Cardiac septum (tissue), 1 donor: Measurements from ENCODE around the gene GRAMD2A. TPM values are rescaled to one million over a fixed set of nuclear protein-coding genes. Genes with fewer than 3 reads are reported as not detected.
"Not testable (repeated sequence)": the region's sequence is repeated elsewhere in the genome, so short reads cannot be mapped to it uniquely, and the experiment has no call there.

Source experiments
- DNase-seq: peaks from one replicate; pipeline ENCODE4 v3.0.0-alpha.2; 2020; ENCODE audit warnings: low spot score
- intact Hi-C: fragments of 100-400 bp; cut with DNase I; formaldehyde crosslinking; loops from one replicate; pipeline ENCODE4 v1.14.0; 2022
- total RNA-seq: library from RNA; stranded (reverse); fragmentation: NEBNext Ultra II Directional; extraction: Animal tissue kit (Norgen Biotek cat#: 25700); gene quantifications from one replicate; pipeline ENCODE4 v1.2.1, GENCODE V29; 2021
- donor health status: DM: no; HTN: no; CAD: no.

The GRAMD2A gene
- total RNA-seq, 1 donor from 2014 or later: not detected

- no peak for DNase-seq
- intact Hi-C loops: no loop called here
Measured at GRCh38 chr15:72172796-72173195, 24.8 kb downstream of the GRAMD2A start.

DNA sequence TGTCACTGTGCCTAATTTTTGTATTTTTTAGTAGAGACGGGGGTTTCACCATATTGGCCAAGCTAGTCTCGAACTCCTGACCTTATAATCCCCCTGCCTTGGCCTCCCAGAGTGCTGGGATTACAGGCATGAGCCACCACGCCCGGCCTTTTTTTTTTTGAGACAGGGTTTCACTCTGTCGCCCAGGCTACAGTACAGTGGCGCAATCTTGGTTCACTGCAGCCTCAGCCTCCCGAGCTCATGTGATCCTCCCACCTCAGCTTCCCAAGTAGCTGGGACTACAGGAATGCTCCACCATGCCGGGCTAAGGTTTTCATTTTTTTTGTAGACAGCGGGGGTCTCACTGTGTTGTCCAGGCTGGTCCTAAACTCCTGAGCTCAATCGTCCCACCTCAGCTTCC lies 25.6 kb downstream of the GRAMD2A start:
- intact Hi-C loops, DNase-seq: not testable (repeated sequence)

- intact Hi-C loops: no loop called here
- DNase-seq: no peak
Measured at GRCh38 chr15:72170691-72171090, 26.9 kb downstream of the GRAMD2A start.

- intact Hi-C loops: no loop called here
- no peak for DNase-seq
Measured at GRCh38 chr15:72169921-72170611, 27.5 kb downstream of the GRAMD2A start.

DNA sequence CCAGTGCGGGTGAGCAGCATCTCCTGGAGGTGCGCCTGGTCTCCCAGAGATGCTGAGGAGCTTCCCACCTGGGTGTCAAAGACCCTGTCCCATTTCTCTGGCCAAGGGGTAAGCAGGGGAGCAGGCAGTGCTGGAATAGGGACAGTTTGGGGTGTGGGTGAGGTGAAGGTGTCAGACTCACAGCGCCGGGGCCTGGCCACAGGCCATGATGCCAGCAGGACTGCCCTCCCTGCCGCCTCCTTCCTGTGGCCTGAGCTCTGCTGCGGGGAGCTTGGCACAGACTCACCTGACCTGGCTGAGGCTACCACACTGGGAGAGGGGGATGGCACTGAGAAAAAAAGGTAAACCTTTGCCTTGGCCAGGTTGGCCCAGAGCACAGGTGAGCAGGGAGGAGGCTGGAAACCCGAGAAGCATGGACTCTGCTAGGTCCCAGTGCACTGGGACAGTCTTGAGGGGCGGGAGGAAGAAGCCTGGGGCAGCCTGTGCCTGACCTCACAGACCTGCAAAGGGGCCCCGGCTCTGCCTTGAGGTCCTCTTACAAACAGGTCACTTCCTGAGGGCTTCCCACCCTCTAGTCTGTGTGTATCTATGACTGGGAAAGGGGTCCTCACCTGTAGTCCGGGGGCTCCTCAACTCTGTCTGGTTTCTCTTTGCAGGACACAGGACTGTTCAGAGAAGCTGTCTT lies 28.2 kb downstream of the GRAMD2A start:
- intact Hi-C loops: no loop called here
- DNase-seq: no peak

DNA sequence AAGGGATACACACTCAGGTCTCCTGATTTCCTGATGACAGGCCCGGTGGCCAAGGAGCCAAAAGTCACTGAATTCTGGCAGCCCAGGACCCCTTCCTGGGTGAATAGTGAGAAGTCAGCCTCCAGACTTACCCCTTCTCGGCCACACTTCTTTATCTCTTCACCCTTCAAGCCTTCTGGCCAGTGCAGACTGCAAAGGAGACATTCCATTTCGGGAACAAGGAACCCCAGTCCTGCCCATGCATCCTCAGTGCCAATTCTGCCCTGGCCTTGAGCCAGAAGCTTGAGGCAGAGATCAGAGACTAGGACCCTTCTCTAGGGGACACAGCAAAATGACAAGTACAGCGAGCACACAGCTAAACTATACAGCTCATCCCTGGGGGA lies 28.8 kb downstream of the GRAMD2A start:
- intact Hi-C loops: no loop called here
- no peak for DNase-seq

DNA sequence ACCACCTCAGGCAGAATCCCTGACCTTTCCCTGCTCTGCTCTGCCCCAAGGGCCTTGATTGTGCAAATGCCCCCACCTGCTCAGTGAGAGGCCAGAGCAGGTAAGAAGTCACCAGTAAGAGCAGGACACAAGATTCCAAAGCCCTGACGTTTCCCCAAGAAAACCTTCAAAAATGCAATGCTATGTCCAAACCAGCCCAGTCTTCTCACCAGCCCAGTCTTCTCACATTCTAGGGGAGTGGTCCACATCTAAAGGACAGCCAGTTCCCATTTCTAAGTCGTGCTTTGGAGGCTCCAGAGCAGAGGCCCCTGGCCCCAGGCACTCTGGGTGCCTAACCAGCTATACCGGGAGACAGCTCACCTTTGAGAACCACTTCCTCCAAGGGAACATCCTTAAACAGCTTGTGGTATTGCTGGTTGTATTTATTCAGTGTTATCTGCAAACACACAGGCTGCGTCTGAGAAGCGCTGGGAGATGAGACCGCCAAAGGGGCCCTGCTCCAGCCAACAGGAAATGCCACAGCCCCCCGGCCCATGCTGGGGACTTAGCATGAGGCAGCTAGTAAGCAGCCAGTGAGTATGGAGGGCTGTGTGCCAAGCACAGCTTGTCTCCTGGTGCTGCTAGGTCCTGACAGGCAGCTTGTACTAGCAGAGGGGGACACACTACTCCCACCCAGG lies 29.3 kb downstream of the GRAMD2A start:
- DNase-seq: no peak
- intact Hi-C loops: no loop called here

- DNase-seq: no peak
Measured at GRCh38 chr15:72167445-72167844, 30.1 kb downstream of the GRAMD2A start.

DNA sequence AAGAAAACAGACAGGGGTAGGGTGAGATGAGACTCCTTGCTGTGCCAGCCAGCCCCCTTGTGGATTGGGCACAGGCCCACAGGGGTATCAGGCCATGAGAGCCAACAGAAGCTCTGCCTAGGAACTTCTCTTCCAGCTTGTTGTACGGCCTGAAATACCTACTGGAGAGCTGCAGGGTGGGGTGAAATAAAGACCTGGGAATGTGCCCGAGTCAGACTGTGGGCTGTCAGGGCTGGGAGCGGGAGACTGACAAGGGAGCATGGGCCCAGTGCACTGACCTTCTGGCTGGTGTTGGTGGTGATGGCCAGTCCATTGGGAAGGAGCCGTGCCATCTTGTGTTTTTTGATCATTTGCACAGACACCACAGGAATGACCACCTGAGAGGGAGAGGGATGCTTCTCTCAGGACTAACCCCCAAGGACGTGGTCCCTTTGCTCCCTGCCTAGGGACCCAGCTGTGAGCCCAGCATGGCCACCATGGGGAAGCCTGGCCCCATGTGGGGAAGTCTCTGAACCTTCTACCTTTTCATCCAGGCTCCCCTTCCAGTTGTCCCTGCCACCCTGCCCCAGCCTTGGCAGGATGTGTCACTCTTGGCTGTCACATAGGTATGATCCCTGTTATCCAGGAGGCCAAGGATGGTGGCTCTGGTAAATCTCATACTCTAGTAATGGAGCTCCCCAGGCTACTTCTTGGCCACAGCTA lies 30.7 kb downstream of the GRAMD2A start:
- DNase-seq: no peak
- intact Hi-C loops: no loop called here

More at GRCh38 chr15:72167445-72167844, 30.1 kb downstream of the GRAMD2A start:
- intact Hi-C loops: no loop called here

GRCh38 chr15:72163719-72164118 lies 33.9 kb downstream of the GRAMD2A start:
- DNase-seq: no peak
- intact Hi-C loops: no loop called here

DNA sequence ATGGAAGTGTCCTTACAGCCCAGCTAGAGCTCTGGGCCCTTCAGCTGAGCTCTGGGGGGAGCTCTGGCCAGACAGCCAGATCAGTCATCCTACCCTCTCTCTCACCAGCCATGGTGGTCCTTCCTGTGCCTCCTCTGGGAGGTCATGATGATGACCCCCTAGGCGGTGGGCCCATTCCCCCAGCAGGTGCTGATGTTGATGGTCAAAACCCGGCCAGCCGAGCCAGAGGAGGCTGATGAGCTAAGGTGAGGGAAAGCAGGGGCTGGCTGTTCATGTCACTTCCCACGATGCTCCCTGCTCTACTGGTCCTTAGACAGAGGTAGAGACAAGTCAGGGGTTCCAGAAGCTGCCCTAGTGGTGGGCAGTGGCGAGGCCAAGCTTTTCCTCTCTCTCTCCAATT lies 35.0 kb downstream of the GRAMD2A start:
- intact Hi-C loops: no loop called here
- no peak for DNase-seq

- intact Hi-C loops: no loop called here
- no peak for DNase-seq
Measured at GRCh38 chr15:72161361-72162132, 36.0 kb downstream of the GRAMD2A start.

GRCh38 chr15:72160696-72161245 lies 36.8 kb downstream of the GRAMD2A start:
- no peak for DNase-seq
- intact Hi-C loops: no loop called here

GRCh38 chr15:72156928-72157327 lies 40.7 kb downstream of the GRAMD2A start:
- intact Hi-C loops: loop anchor here (5.0 to 10.0 kb wide), 2 partner anchors 352 to 405 kb away; no protein-coding TSS in a partner anchor
- no peak for DNase-seq

- peak; percentile 91 for DNase-seq
Measured at GRCh38 chr15:72155635-72156616, 41.7 kb downstream of the GRAMD2A start.

DNA sequence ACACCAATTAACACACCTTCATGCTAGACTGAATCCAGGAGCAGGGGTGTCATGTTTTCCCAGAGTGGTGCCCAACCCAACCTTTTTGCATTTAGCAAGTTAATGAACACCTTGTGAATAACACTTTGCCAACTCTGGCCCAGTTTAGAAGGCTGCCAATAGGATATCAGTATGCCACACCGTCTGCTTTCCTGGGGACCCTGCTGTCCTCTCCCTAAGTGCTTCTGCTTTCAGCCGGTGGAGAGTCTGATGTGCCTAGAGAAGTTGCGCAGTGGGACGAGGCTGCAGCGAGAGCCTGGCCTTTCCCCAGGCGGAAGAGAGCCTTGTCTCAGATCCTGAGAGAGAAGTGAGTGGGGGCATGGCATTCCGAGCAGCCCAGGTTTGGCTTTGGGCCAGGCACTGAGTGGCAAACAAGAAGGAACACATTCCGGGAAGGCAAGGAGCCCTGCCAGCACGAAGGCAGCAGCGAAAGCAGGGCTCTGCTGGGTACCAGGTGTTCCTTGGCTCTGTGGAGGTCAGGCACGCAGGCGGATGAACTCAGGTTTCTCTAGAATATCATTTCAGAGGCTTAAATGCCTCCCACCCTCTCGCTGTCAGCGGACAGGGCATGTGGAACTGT lies 42.5 kb downstream of the GRAMD2A start:
- intact Hi-C loops: loop anchor here (1.0 to 10.0 kb wide), 3 partner anchors 37 to 403 kb away; partner anchors contain the start of genes MYO9A and SENP8
- no peak for DNase-seq

More at GRCh38 chr15:72155635-72156616, 41.7 kb downstream of the GRAMD2A start:
- intact Hi-C loops: loop anchor here (1.0 to 10.0 kb wide), 3 partner anchors 38 to 404 kb away; partner anchors contain the start of genes MYO9A and SENP8

DNA sequence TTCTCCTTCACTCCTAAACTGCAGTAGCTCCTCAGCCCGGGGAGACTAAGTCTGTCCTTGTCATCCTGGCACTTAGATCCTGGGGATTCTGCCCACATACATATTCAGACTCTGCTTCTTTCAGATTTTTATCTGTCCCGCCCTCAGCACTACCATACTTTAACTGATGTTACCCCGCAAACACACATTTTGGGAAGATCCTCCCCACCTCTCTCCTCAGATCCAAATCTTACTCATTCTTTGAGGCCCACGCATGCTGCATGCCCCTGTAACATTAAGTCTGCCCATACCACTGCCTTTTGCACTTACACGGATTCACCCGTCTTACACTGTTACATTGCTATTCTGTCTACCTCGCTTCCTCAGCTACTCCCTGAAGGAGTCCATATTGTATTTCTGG lies 43.3 kb downstream of the GRAMD2A start:
- no peak for DNase-seq
- intact Hi-C loops: loop anchor here (10.0 kb wide), 1 partner anchor 350 kb away; no protein-coding TSS in a partner anchor
